Neutrophil (primary cell): ENCODE measurements around the gene PPFIBP2.

ENCODE experiments used
- H3K27ac ChIP-seq: fragments of 200-600 bp; sonication (generic); 2 replicates; pipeline ENCODE4 v1.5.1; 2016; ENCODE audit warnings: mild to moderate bottlenecking, moderate library complexity
- H3K27me3 ChIP-seq: fragments of 200-600 bp; sonication (generic); 2 replicates; pipeline ENCODE4 v1.6.0; 2016; ENCODE audit warnings: mild to moderate bottlenecking
- H3K36me3 ChIP-seq: fragments of 200-600 bp; sonication (generic); 2 replicates; pipeline ENCODE4 v1.5.1; 2017
- H3K4me1 ChIP-seq, 2 experiments: fragments of 200-600 bp in 1 of 2; sonication (generic) in 1 of 2; 1 replicate in 1 of 2; 2 replicates in 1 of 2; pipeline versions ENCODE4 v1.5.1 to v1.6.1; 2013 to 2016; ENCODE audit warnings: low read depth in 1 of 2, low read length in 1 of 2, mild to moderate bottlenecking in 1 of 2, moderate library complexity in 1 of 2; ENCODE audit not compliant: control insufficient read depth in 1 of 2, insufficient read depth in 1 of 2
- H3K4me3 ChIP-seq, 2 experiments: fragments of 200-600 bp in 1 of 2; sonication (generic) in 1 of 2; 1 replicate in 1 of 2; 2 replicates in 1 of 2; pipeline ENCODE4 v1.5.1; 2013 to 2016; ENCODE audit warnings: low read depth in 1 of 2, low read length in 1 of 2, mild to moderate bottlenecking in 1 of 2, moderate library complexity in 1 of 2
- H3K9me3 ChIP-seq: fragments of 200-600 bp; sonication (generic); 2 replicates; pipeline ENCODE4 v1.5.1; 2016
- CTCF ChIP-seq: fragments of 200-600 bp; sonication (generic); IDR thresholded peaks from 2 replicates; pipeline ENCODE4 v1.5.1; 2016; ENCODE audit warnings: antibody characterized with exemption

The PPFIBP2 gene

GRCh38 chr11:7527029-7527428 lies 13.2 kb downstream of the PPFIBP2 start:
- TF ChIP-seq CTCF = no peak
- H3K4me1 ChIP-seq = no peaks in the 10 kb centered on the region
- H3K27ac ChIP-seq = no peak overlapping the region
- H3K9me3 ChIP-seq = no peaks in the 10 kb centered on the region
- no peaks in the 10 kb centered on the region for H3K36me3 ChIP-seq
- H3K4me3 ChIP-seq = no peak overlapping the region
- H3K27me3 ChIP-seq = no peaks in the 10 kb centered on the region

- TF ChIP-seq CTCF = no peak
- H3K4me3 ChIP-seq = no peak overlapping the region
- H3K4me1 ChIP-seq = no peaks in the 10 kb centered on the region
- H3K27me3 ChIP-seq = no peaks in the 10 kb centered on the region
- H3K36me3 ChIP-seq = no peaks in the 10 kb centered on the region
- H3K27ac ChIP-seq = no peak overlapping the region
- no peaks in the 10 kb centered on the region for H3K9me3 ChIP-seq
These were observed 14.8 kb downstream of the PPFIBP2 start for GRCh38 chr11:7528514-7529049.

GRCh38 chr11:7530013-7530640 lies 16.3 kb downstream of the PPFIBP2 start:
- no peaks in the 10 kb centered on the region for H3K36me3 ChIP-seq
- TF ChIP-seq CTCF = no peak
- H3K9me3 ChIP-seq = no peaks in the 10 kb centered on the region
- H3K27me3 ChIP-seq = peaks cover 8% of the 10 kb centered on the region
- H3K4me1 ChIP-seq = no peaks in the 10 kb centered on the region
- no peak overlapping the region for H3K4me3 ChIP-seq
- H3K27ac ChIP-seq = no peak overlapping the region

- Histone ChIP-seq H3K27me3 (peaks cover 15% of the 10 kb centered on the region), H3K27ac (no peak overlapping the region), H3K4me3 (no peak overlapping the region), H3K9me3 (no peaks in the 10 kb centered on the region), H3K4me1 (no peaks in the 10 kb centered on the region), H3K36me3 (no peaks in the 10 kb centered on the region)
- TF ChIP-seq CTCF = no peak
These were observed 17.2 kb downstream of the PPFIBP2 start for GRCh38 chr11:7531011-7531410.

- Histone ChIP-seq H3K9me3 (no peaks in the 10 kb centered on the region), H3K27me3 (peaks cover 31% of the 10 kb centered on the region), H3K36me3 (no peaks in the 10 kb centered on the region), H3K27ac (no peak overlapping the region), H3K4me3 (no peak overlapping the region), H3K4me1 (no peaks in the 10 kb centered on the region)
- TF ChIP-seq CTCF = no peak
These were observed 18.8 kb downstream of the PPFIBP2 start for GRCh38 chr11:7532405-7533145.
